Retinal pigment epithelial cell (primary cell): ENCODE results near the gene H2BK1.

Source experiments
- DNase-seq: peaks from one replicate; pipeline ENCODE4 v3.0.0-alpha.2; 2010; ENCODE audit warnings: low read depth
- H3K4me3 ChIP-seq: 2 replicates; pipeline ENCODE4 v1.5.1; 2011; ENCODE audit warnings: mild to moderate bottlenecking, low read length, control low read depth, moderate library complexity
- TF ChIP-seq, protein P1 (sequence below): conservative IDR thresholded peaks from 2 replicates; pipeline ENCODE4 v1.5.1; 2011; ENCODE audit warnings: low read depth, low read length, control low read depth, inconsistent platforms

The H2BK1 gene

DNA sequence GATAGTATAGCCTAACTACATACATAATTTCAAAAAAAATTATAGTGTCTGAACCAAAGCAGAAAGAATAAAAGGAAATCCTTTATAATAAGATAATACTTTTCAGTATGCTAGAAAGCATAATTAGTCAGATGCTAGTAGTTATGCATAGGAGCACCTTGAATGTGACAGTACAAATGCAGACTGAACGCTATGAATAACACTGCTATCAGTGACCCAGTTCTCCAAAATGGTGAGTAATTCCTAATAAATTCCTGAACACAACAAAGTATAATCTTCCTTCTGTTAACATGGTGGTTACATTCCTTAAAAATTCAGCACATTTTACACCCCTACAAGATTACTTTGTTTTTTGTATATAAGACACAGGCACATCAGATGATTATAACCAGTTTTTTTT is 20.8 kb upstream of the H2BK1 start:
- H3K4me3 ChIP-seq: no peak overlapping the region
- TF ChIP-seq, protein P1, sequence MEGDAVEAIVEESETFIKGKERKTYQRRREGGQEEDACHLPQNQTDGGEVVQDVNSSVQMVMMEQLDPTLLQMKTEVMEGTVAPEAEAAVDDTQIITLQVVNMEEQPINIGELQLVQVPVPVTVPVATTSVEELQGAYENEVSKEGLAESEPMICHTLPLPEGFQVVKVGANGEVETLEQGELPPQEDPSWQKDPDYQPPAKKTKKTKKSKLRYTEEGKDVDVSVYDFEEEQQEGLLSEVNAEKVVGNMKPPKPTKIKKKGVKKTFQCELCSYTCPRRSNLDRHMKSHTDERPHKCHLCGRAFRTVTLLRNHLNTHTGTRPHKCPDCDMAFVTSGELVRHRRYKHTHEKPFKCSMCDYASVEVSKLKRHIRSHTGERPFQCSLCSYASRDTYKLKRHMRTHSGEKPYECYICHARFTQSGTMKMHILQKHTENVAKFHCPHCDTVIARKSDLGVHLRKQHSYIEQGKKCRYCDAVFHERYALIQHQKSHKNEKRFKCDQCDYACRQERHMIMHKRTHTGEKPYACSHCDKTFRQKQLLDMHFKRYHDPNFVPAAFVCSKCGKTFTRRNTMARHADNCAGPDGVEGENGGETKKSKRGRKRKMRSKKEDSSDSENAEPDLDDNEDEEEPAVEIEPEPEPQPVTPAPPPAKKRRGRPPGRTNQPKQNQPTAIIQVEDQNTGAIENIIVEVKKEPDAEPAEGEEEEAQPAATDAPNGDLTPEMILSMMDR: no peak
- DNase-seq: no peak

DNA sequence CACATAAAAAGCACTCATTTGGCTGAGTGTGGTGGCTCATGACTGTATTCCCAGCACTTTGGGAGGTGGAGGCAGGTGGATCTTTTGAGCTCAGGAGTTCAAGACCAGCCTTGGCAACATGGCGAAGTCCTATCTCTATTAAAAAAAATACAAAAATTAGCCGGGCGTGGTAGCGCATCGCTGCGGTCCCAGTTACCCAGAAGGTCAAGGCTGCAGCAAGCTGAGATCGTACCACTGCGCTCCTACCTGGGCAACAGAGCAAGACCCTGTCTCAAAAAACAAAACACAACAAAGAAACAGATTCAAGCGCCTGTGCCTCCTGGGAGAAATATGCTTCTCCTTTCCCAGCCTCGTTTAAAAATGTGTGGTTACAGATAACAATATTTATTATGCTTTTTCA is 19.0 kb upstream of the H2BK1 start:
- H3K4me3 ChIP-seq: no peak overlapping the region
- TF ChIP-seq, protein P1: no peak
- DNase-seq: no peak

DNA sequence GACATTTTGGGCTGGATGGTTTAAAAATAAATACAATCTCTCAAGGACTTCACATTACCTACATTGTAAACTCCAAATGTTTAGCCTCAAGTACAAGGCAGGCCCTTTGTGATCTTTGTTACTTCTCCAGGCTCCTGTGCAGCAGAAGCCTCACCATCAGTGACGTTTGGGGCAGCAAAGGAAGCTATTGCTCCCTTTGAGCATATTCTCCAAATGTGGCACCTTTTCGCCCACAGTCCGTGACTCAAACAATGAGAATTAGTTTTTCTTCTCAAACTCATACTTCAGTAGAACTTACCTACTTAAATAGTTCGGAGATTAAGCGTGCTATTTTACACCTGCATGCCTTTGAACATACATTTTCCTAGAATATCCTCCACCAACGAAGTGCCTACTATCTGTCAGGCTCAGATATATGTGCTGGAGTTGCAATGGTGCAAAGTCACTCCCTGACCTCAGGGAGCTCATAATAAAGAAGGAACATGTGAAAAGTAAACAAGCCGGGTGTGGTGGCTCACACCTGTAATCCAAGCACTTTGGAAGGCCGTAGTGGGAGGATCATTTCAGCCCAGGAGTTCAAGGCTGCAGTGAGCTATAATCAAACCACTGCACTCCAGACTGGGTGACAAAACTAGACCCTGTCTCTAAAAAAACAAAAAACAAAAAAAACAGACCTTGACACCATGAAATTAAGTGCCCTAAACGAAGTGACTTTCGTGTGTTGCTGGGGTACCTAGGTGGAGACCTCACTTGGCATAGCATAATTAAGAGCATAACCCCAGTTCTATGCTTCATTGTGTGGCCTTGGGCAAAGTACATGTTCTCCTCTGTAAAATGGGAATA is 18.0 kb upstream of the H2BK1 start:
- DNase-seq: no peak
- H3K4me3 ChIP-seq: peak overlapping the region; percentile 87
- TF ChIP-seq, protein P1: no peak

DNA sequence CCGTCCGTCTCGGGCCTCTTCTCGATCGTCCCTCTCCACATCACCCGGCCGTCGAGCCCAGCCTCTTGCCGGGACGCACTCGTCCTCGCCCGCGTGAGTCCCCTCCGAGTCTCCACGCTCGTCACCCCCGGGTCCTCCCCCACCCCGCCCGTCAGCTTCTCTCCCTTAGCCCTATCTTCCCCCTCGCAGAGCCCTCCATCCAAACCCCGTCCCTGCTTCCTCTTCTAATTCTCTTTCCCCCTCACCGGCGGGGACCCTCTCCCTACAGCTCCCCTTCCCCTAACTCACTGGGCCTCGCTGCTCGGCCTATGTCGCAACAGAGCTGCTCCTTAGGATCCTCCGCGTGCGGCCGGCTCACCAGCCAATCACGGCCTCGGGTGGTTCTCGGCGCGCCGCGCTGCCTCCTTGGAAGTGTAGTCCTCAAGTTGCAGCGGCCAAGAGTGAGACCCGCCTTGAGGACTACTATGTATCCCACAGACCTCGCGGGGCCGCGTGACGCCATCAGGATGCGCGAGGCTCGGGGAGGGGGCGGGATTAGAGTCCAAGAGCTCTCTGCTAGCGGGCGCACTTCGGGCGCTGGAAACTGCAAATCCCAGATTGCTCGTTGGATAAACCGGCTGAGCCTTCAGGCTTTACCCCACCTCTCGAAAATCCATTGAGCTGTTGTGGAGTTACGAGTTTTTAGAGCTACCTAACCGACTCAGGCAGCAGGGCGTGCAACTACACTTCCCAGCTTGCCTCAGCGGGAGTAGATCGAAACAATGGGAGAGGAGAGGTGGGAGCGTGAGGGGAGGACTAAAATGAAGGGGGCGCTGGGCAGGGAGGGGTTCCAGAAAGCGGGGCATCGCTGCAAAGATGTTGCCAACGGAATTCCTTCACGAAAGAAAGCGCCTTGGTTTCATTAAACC is 16.8 kb upstream of the H2BK1 start, which contains the start of gene ABCF2:
TSS of gene ABCF2 (minus strand) at position 331 of the 908 bp plus-strand sequence. CDS start 747 bp downstream, outside the sequence.
- peak; percentile 98 for DNase-seq
- peak within 1 kb of the TSS; percentile 87 for H3K4me3 ChIP-seq
- TF ChIP-seq, protein P1: no peak

DNA sequence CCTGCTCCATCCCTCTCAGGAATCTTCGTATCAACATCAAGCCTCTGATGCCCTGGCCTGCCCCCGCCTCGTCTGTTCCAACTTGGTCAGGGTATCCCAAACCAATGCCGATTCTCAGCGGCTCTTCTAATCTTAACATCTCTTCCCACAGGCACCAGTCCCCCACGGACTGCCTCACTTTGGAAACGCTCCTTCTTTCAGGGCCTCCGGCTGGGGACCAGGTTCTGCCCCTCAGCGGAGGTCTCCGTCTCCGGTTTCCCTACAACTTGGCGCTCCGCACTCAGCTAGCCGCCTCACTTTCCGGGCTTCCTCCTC is 16.2 kb upstream of the H2BK1 start:
- no peak for DNase-seq
- peak overlapping the region; percentile 87 for H3K4me3 ChIP-seq
- TF ChIP-seq, protein P1: no peak

DNA sequence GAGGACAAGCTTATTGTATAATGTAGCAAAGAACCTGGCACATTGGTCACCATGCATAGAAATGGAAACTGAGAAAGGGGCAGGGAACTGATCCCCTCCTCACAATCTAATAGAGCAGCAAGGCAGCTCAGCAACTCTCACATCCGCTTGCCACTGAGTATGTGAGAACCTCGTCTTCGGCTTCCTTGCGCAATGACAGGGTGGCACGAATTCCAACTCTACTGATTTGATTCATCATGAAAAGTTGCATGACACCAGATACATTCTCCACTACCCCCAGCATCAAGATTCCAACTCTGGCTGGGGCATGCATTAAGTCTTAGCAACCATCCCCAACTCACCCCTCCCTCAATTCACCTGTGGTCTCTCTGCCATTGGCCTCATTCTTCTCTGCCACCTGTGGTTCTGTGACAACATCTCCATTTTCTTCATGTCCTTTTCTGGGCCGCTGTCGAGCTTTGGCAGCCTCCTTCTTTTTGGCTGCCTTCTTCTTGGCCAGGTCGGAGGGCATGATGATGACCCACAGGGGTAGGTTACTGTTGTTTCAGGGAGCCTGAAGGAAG is 15.7 kb upstream of the H2BK1 start:
- TF ChIP-seq, protein P1: no peak
- H3K4me3 ChIP-seq: peak overlapping the region; percentile 87
- DNase-seq: no peak
